Measurements from ENCODE around the gene RSPH6A. TPM values are rescaled to one million over a fixed set of nuclear protein-coding genes. Genes with fewer than 3 reads are reported as not detected.

The RSPH6A gene
- total RNA-seq, 4 donors from 2014 or later: 0.24 TPM; not detected in 3

- TF ChIP-seq, protein P1, sequence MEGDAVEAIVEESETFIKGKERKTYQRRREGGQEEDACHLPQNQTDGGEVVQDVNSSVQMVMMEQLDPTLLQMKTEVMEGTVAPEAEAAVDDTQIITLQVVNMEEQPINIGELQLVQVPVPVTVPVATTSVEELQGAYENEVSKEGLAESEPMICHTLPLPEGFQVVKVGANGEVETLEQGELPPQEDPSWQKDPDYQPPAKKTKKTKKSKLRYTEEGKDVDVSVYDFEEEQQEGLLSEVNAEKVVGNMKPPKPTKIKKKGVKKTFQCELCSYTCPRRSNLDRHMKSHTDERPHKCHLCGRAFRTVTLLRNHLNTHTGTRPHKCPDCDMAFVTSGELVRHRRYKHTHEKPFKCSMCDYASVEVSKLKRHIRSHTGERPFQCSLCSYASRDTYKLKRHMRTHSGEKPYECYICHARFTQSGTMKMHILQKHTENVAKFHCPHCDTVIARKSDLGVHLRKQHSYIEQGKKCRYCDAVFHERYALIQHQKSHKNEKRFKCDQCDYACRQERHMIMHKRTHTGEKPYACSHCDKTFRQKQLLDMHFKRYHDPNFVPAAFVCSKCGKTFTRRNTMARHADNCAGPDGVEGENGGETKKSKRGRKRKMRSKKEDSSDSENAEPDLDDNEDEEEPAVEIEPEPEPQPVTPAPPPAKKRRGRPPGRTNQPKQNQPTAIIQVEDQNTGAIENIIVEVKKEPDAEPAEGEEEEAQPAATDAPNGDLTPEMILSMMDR (IDR thresholded peaks at IDR 0.05): no peak
- ATAC-seq (ENCODE audit: low FRiP score): no peak
- no peak for DNase-seq (ENCODE audit: low spot score)
These were observed 1.3 kb upstream of the RSPH6A start for GRCh38 chr19:45816236-45817009.

DNA sequence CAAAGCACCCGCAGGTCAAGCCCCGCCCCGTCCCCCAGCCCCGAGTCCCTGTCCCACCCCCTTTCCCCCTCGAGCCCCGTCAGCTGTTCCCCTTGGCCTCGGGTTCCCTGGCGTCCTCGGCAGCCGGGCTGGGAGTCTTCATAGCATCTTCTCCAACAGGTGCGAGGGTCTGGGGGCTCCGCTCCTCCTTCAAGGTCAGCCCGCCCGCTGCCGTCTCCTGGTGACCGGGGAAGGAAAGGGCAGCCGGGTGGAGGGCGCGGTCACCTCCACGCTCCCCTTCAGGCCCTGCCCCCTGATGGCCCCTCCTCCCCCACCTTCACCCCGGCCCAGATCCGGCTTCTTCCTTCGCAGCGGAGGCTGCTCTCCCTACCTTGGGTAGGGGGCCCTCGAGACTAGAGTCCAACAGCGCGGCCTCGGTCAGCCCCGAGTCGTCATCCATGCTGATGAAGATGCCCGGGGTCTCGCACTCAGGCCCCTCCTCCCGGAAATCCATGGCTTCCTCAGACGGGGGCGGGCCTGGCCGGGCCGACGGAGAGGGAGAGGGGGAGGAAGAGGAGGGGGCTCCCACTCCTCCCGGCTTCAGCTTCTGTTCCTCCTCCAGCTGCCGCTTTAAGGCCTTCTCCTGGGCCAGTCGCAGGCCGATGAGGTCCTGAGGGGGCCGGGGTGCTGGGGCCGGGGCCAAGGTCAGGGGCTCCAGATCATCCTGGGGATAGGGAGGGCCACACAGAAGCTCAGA is 541 bp upstream of the RSPH6A start:
- ATAC-seq (ENCODE audit: low FRiP score): peak; percentile 30
- no peak for DNase-seq (ENCODE audit: low spot score)
- TF ChIP-seq, protein P1 (IDR thresholded peaks at IDR 0.05): no peak

GRCh38 chr19:45814166-45814780 is 835 bp downstream of the RSPH6A start:
- TF ChIP-seq, protein P1 (IDR thresholded peaks at IDR 0.05): no peak
- ATAC-seq (ENCODE audit: low FRiP score): no peak
- DNase-seq (ENCODE audit: low spot score): no peak

- DNase-seq (ENCODE audit: low spot score): no peak
- TF ChIP-seq, protein P1 (IDR thresholded peaks at IDR 0.05): no peak
- ATAC-seq (ENCODE audit: low FRiP score): no peak
These were observed 2.8 kb downstream of the RSPH6A start for GRCh38 chr19:45812297-45812696.

DNA sequence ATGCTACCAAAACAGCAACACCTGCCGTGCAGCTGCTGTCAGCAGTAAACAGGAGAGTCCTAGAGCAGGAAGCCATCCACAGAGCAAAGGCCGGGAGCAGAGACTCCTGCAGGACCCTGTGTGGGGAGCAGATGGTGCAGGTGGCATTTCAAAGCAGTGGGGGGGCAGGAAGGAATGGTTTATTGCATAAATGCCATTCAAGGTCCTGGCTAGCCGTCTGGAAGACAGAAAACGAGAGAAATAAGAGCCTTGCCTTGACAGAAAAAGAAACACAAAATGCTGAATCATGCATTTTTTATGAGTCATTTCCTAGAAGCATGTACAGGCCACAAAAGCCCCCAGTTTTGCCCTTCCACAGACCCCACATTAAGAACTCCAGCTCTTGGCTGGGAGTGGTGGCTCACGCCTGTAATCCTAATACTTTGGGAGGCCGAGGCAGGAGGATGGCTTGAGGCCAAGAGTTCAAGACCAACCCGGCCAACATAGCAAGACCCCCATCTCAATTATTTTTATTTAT is 5.4 kb downstream of the RSPH6A start:
- TF ChIP-seq, protein P1 (IDR thresholded peaks at IDR 0.05): no peak
- no peak for ATAC-seq (ENCODE audit: low FRiP score)
- no peak for DNase-seq (ENCODE audit: low spot score)

DNA sequence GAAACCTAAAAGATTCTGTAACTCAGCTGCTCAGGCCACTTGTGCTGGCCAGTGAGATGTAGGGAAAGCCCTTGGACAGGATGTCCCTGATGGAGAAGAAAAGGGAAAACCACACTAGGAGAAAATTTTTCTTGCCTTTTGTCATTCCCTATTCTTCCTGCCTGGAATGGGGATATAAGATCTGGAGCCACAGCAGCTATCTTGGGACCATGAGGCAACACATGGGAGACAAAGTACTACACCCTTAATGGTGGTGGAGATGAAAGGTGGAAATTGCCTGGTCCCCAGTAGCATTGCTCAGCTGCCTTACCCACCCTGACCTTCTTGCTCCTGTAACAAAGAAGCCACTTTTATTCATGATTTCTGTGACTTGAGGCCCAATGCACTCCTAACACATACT is 9.4 kb downstream of the RSPH6A start:
- TF ChIP-seq, protein P1 (IDR thresholded peaks at IDR 0.05): no peak
- no peak for DNase-seq (ENCODE audit: low spot score)
- ATAC-seq (ENCODE audit: low FRiP score): no peak
